ENCODE results near the gene ALKBH4. TPM values are rescaled to one million over a fixed set of nuclear protein-coding genes. Genes with fewer than 3 reads are reported as not detected.

ALKBH4 gene
- total RNA-seq, 2 experiments from 2014 or later = 2.9 to 3.5 TPM

DNA sequence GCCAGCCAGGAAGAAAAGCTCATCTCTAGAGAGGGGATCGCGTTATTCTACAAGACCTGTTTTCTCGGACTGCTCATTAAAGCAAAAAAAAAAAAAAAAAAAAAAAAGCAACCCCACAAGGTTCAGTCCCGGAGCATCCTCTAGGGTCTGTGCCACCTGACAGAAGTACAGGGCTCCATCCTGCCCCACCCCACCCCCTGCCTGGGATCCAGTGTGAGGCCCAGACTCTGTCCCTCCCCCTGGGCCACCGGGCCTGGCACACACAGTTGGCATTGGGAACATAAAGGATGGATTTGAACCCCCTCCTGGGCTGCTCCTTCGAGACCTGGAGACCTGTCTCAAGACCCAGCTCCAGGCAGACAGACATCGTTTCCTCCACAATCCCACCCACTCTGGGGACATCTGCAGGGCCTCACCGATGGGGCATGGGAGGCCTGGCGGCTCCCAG, 30.6 kb downstream of the ALKBH4 start:
- ChIA-PET CTCF (interaction anchor here (0.6 to 4.0 kb wide), 5 partner anchors 9 to 29 kb away, joined by 3 to 13 read pairs (median 11); no protein-coding TSS in a partner anchor), POLR2A (interaction anchor here (1.1 to 6.6 kb wide), 7 partner anchors 8 to 38 kb away, joined by 3 to 61 read pairs (median 4); partner anchors contain the start of gene PRKRIP1)
- Mint-ChIP-seq H3K9me3 (no peaks in the 10 kb centered on the region), H3K27ac (peak overlapping the region; percentile 97), H3K27me3 (no peaks in the 10 kb centered on the region), H3K4me3 (peak overlapping the region; percentile 92), H3K36me3 (ENCODE audit: low read depth) (peaks cover 19% of the 10 kb centered on the region), H3K4me1 (ENCODE audit: low read depth) (peaks cover 46% of the 10 kb centered on the region)
- H3K4me3 ChIP-seq (ENCODE audit: low read length) = peak overlapping the region; percentile 79
- no peaks in the 10 kb centered on the region for H3K9me3 ChIP-seq (ENCODE audit: control insufficient read depth in 1 of 2, insufficient read depth in 1 of 2, low read length in 2 of 2)
- peaks cover 6% of the 10 kb centered on the region for H3K36me3 ChIP-seq (ENCODE audit: insufficient read depth, low read length)
- TF ChIP-seq, protein P1, sequence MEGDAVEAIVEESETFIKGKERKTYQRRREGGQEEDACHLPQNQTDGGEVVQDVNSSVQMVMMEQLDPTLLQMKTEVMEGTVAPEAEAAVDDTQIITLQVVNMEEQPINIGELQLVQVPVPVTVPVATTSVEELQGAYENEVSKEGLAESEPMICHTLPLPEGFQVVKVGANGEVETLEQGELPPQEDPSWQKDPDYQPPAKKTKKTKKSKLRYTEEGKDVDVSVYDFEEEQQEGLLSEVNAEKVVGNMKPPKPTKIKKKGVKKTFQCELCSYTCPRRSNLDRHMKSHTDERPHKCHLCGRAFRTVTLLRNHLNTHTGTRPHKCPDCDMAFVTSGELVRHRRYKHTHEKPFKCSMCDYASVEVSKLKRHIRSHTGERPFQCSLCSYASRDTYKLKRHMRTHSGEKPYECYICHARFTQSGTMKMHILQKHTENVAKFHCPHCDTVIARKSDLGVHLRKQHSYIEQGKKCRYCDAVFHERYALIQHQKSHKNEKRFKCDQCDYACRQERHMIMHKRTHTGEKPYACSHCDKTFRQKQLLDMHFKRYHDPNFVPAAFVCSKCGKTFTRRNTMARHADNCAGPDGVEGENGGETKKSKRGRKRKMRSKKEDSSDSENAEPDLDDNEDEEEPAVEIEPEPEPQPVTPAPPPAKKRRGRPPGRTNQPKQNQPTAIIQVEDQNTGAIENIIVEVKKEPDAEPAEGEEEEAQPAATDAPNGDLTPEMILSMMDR (IDR thresholded peaks at IDR 0.05) = no peak
- H3K27ac ChIP-seq (ENCODE audit: low read depth in 1 of 2, low read length in 2 of 2) = peak overlapping the region; percentile 69 to 83
- DNase-seq (peak in 5 of 14 experiments; percentile 9 to 57 (median 44)), ATAC-seq (ENCODE audit: poor library complexity) (peak; percentile 10)
- H3K4me1 ChIP-seq (ENCODE audit: insufficient read depth, low read length) = peaks cover 62% of the 10 kb centered on the region
- intact Hi-C loops (cut with DNase I, micrococcal nuclease) = loop anchor here in 1 of 2 experiments (5.0 kb wide), 2 partner anchors 33 to 37 kb away; partner anchors contain the start of gene PRKRIP1
- H3K27me3 ChIP-seq (ENCODE audit: control insufficient read depth in 1 of 2, insufficient read depth in 2 of 2, low read length in 2 of 2) = no peaks in the 10 kb centered on the region

DNA sequence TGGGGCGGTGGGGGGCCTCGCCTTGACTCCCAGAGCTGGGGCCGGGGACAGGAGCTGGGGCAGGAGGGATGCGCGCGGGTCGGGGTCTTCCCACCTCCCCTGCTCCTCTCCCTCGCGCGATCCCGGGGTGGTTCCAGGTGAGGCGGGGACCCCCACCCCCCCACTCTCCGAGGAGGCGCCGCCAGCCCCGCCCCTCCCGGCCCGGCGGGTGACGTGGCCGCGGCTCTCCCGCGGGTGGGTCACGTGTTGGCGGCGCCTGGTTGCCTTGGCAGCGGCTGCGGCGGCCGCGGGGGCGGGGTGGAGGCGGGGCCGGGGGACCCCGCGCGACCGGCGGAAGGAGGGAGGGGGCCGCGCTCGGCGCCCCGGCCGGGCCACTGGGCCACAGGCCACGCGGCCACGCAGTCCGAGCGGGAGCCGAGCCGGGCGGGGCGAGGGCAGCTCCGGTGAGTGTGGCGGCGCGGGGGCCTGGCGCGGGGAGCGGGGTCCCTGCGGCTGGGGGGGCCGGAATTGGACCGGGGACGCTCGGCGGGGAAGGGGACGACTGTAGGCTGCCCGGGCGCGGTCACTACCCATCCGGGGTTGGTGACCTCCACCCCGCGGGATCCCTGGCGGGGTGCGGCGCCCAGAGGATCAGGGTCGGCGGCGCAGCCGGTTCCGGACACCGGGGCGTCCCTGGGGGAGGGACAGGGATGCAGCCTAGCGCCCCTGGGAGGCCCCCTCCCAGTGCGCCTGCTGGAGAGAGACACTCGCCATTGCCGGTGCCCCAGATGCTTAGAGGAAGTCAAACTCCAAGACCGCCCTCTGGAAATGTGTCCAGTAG, 31.2 kb downstream of the ALKBH4 start, which contains the start of gene ORAI2:
Gene ORAI2, plus strand, starts transcription at position 357 of the 820 bp plus-strand sequence. CDS start 5,382 bp downstream, outside the sequence.
- DNase-seq (peak; percentile 71 to 93 (median 87)), ATAC-seq (ENCODE audit: poor library complexity) (peak; percentile 56)
- H3K27ac ChIP-seq (ENCODE audit: low read depth in 1 of 2, low read length in 2 of 2) = peak within 1 kb of the TSS; percentile 92 to 95
- peaks cover 68% of the 10 kb centered on the region for H3K4me1 ChIP-seq (ENCODE audit: insufficient read depth, low read length)
- TF ChIP-seq, protein P1 (IDR thresholded peaks at IDR 0.05) = no peak
- H3K27me3 Mint-ChIP-seq = no peaks in the 10 kb centered on the region
- H3K27ac Mint-ChIP-seq = peak within 1 kb of the TSS; percentile 100
- H3K4me3 ChIP-seq (ENCODE audit: low read length) = peak within 1 kb of the TSS; percentile 79
- H3K9me3 Mint-ChIP-seq = no peaks in the 10 kb centered on the region
- H3K27me3 ChIP-seq (ENCODE audit: control insufficient read depth in 1 of 2, insufficient read depth in 2 of 2, low read length in 2 of 2) = no peaks in the 10 kb centered on the region
- H3K36me3 Mint-ChIP-seq (ENCODE audit: low read depth) = peaks cover 19% of the 10 kb centered on the region
- no peaks in the 10 kb centered on the region for H3K9me3 ChIP-seq (ENCODE audit: control insufficient read depth in 1 of 2, insufficient read depth in 1 of 2, low read length in 2 of 2)
- H3K36me3 ChIP-seq (ENCODE audit: insufficient read depth, low read length) = peaks cover 4% of the 10 kb centered on the region
- CTCF ChIA-PET = interaction anchor here (0.9 to 4.0 kb wide), 3 partner anchors 8 to 29 kb away, joined by 3 to 13 read pairs (median 12); no protein-coding TSS in a partner anchor
- intact Hi-C loops (cut with DNase I, micrococcal nuclease) = loop anchor here (1.0 to 5.0 kb wide), 5 partner anchors 17 to 37 kb away; partner anchors contain the start of genes PRKRIP1 (in 2 of the 2), ALKBH4 (in 1 of the 2) and LRWD1 (in 1 of the 2)
- POLR2A ChIA-PET = interaction anchor here (1.3 to 6.6 kb wide), 6 partner anchors 7 to 38 kb away, joined by 3 to 61 read pairs (median 6); partner anchors contain the start of gene PRKRIP1
- peak within 1 kb of the TSS; percentile 94 for H3K4me3 Mint-ChIP-seq
- peaks cover 47% of the 10 kb centered on the region for H3K4me1 Mint-ChIP-seq (ENCODE audit: low read depth)

Data from CD4-positive, alpha-beta T cell (primary cell).